OCI-LY7 (cell line): ENCODE results near the gene MAEL. TPM values are rescaled to one million over a fixed set of nuclear protein-coding genes. Genes with fewer than 3 reads are reported as not detected.

Experiments used
- BruUV-seq: library from RNA; stranded (reverse); fragments of 400-500 nt; replicated peaks from 2 replicates; lab custom pipeline; 2021; lab: Mats Ljungman, UMichigan
- CTCF ChIA-PET: fragments of 300-600 bp; sonication (Branson Sonifier 250); formaldehyde crosslinking; loops from one replicate; lab custom pipeline; 2022; ENCODE audit warnings: antibody characterized with exemption; ENCODE audit not compliant: unreplicated experiment; lab: Charles Lee
- POLR2A ChIA-PET: fragments of 300-600 bp; sonication (Branson Sonifier 250); formaldehyde crosslinking; loops from one replicate; lab custom pipeline; 2022; ENCODE audit warnings: antibody characterized with exemption; lab: Charles Lee
- DNase-seq: peaks from one replicate; pipeline ENCODE4 v3.0.0-alpha.2; 2015; ENCODE audit warnings: low spot score
- H2AFZ ChIP-seq: fragments of 200-600 bp; sonication (generic), shearing (Covaris generic); 2 replicates; pipeline ENCODE4 v1.6.1; 2014; ENCODE audit warnings: mild to moderate bottlenecking, antibody characterized with exemption, low read length, moderate library complexity
- H3K27ac ChIP-seq: fragments of 200-600 bp; sonication (generic); 2 replicates; pipeline ENCODE4 v1.5.1; 2014; ENCODE audit warnings: mixed run types, low read depth, mild to moderate bottlenecking, moderate library complexity, low read length, inconsistent platforms; ENCODE audit not compliant: poor library complexity, severe bottlenecking
- H3K36me3 ChIP-seq: fragments of 200-600 bp; sonication (generic); 2 replicates; pipeline ENCODE4 v1.6.1; 2014; ENCODE audit warnings: mild to moderate bottlenecking, antibody characterized with exemption, low read length, moderate library complexity, mixed read lengths; ENCODE audit not compliant: insufficient read depth
- H3K4me1 ChIP-seq: fragments of 200-600 bp; sonication (generic); 2 replicates; pipeline ENCODE4 v1.5.1; 2014; ENCODE audit warnings: mild to moderate bottlenecking, low read length; ENCODE audit not compliant: insufficient read depth, poor library complexity, severe bottlenecking
- H3K4me2 ChIP-seq: fragments of 200-600 bp; sonication (generic); 2 replicates; pipeline ENCODE4 v1.6.1; 2014; ENCODE audit warnings: mild to moderate bottlenecking, low read length
- H3K4me3 ChIP-seq: fragments of 200-600 bp; sonication (generic); 2 replicates; pipeline ENCODE4 v1.5.1; 2014; ENCODE audit warnings: mild to moderate bottlenecking, low read depth, low read length; ENCODE audit not compliant: poor library complexity, severe bottlenecking
- H3K79me2 ChIP-seq: fragments of 200-600 bp; sonication (generic); 2 replicates; pipeline ENCODE4 v1.6.1; 2016; ENCODE audit warnings: low read depth, mild to moderate bottlenecking, low read length, moderate library complexity, mixed read lengths; ENCODE audit not compliant: insufficient read depth
- H3K9me2 ChIP-seq: fragments of 200-600 bp; sonication (generic); 2 replicates; pipeline ENCODE4 v1.6.1; 2016; ENCODE audit warnings: mild to moderate bottlenecking, low read length, mixed read lengths; ENCODE audit not compliant: insufficient read depth
- H3K9me3 ChIP-seq: fragments of 200-600 bp; sonication (generic); 2 replicates; pipeline ENCODE4 v1.6.1; 2014; ENCODE audit warnings: mild to moderate bottlenecking, mixed run types, low read length, mixed read lengths
- H4K20me1 ChIP-seq: fragments of 200-600 bp; sonication (generic); 2 replicates; pipeline ENCODE4 v1.6.1; 2014; ENCODE audit warnings: mild to moderate bottlenecking, antibody characterized with exemption, low read length, moderate library complexity, mixed read lengths; ENCODE audit not compliant: insufficient read depth
- EZH2phosphoT487 ChIP-seq: fragments of 200-600 bp; sonication (generic); IDR thresholded peaks from 2 replicates; pipeline ENCODE4 v1.6.1; 2018; ENCODE audit warnings: low read depth, borderline replicate concordance, mild to moderate bottlenecking, mixed run types, antibody characterized with exemption, low read length, moderate library complexity, mixed read lengths
- intact Hi-C: fragments of 100-400 bp; cut with micrococcal nuclease; formaldehyde crosslinking; loops from one replicate; pipeline ENCODE4 v1.10.0; 2022; ENCODE audit not compliant: unreplicated experiment
- total RNA-seq, 2 experiments: library from RNA; depleted of rRNA in 1 of 2; stranded (reverse); fragments of >200 nt in 1 of 2; shearing (Covaris generic) in 1 of 2; gene quantifications; 2 replicates each; pipeline ENCODE4 v1.2.3, GENCODE V29; 2014 to 2022
- TF ChIP-seq, protein P1 (sequence below): fragments of 200-600 bp; sonication (generic); conservative IDR thresholded peaks from 2 replicates; pipeline ENCODE4 v1.5.1; 2014; ENCODE audit warnings: mild to moderate bottlenecking, antibody characterized with exemption, low read length, moderate library complexity, mixed read lengths

MAEL gene
- total RNA-seq, 2 experiments from 2014 or later, result not detected

DNA sequence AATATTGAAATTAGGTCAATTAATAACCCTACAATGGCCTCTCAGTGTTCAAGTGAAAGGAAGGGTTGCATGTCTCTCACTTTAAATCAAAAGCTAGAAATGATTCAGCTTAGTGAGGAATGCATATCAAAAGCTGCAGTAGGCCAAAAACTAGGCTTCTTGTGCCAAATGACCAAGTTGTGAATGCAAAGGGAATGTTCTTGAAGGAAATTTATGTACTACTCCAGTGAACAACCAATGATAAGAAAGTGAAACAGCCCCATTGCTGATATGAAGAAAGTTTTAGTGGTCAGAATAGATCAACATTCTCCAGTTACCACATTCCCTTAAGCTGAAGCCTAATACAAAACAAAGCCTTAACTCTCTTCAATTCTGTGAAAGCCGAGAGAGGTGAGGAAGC lies 10.0 kb downstream of the MAEL start:
- POLR2A ChIA-PET, result no interaction called here
- no peak for DNase-seq
- no peaks in the 10 kb centered on the region for H4K20me1 ChIP-seq
- H3K4me1 ChIP-seq, result no peaks in the 10 kb centered on the region
- no peak for TF ChIP-seq EZH2phosphoT487
- TF ChIP-seq, protein P1, sequence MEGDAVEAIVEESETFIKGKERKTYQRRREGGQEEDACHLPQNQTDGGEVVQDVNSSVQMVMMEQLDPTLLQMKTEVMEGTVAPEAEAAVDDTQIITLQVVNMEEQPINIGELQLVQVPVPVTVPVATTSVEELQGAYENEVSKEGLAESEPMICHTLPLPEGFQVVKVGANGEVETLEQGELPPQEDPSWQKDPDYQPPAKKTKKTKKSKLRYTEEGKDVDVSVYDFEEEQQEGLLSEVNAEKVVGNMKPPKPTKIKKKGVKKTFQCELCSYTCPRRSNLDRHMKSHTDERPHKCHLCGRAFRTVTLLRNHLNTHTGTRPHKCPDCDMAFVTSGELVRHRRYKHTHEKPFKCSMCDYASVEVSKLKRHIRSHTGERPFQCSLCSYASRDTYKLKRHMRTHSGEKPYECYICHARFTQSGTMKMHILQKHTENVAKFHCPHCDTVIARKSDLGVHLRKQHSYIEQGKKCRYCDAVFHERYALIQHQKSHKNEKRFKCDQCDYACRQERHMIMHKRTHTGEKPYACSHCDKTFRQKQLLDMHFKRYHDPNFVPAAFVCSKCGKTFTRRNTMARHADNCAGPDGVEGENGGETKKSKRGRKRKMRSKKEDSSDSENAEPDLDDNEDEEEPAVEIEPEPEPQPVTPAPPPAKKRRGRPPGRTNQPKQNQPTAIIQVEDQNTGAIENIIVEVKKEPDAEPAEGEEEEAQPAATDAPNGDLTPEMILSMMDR, result no peak
- H2AFZ ChIP-seq, result no peak overlapping the region
- no peaks in the 10 kb centered on the region for H3K9me3 ChIP-seq
- no TSS peak for BruUV-seq
- no peaks in the 10 kb centered on the region for H3K9me2 ChIP-seq
- no peak overlapping the region for H3K4me3 ChIP-seq
- CTCF ChIA-PET, result no interaction called here
- no peak overlapping the region for H3K27ac ChIP-seq
- H3K36me3 ChIP-seq, result no peaks in the 10 kb centered on the region
- no peak overlapping the region for H3K4me2 ChIP-seq
- intact Hi-C loops, result no loop called here
- H3K79me2 ChIP-seq, result no peaks in the 10 kb centered on the region

DNA sequence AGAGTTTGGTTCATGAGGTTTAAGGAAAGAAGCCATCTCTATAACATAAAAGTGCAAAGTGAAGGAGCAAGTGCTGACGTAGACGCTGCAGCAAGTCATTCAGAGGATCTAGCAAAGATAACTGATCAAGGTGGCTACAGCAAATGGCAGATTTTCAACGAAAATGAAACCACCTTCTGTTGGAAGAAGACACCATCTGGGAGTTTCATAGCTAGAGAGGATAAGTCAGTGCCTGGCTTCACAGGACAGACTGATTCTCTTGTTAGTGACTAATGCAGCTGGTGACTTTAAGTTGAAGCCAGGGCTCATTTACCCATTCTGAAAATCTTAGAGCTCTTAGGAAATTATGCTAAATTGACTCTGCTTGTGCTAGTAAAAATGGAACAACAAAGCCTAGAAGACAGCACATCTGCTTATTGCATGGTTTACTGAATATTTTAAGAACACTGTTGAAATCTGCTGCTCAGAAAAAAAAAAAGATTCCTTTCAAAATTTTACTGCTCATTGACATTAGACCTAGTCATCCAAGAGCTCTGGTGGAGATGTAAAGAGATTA lies 10.5 kb downstream of the MAEL start:
- Histone ChIP-seq H2AFZ (no peak overlapping the region), H3K4me2 (no peak overlapping the region), H3K9me3 (no peaks in the 10 kb centered on the region), H3K79me2 (no peaks in the 10 kb centered on the region), H4K20me1 (no peaks in the 10 kb centered on the region), H3K9me2 (no peaks in the 10 kb centered on the region), H3K4me1 (no peaks in the 10 kb centered on the region), H3K36me3 (no peaks in the 10 kb centered on the region), H3K4me3 (no peak overlapping the region), H3K27ac (no peak overlapping the region)
- ChIA-PET CTCF (no interaction called here), POLR2A (interaction anchor here (1.0 kb wide), 1 partner anchor 20 kb away, joined by 3 read pairs; no protein-coding TSS in a partner anchor)
- intact Hi-C loops, result no loop called here
- BruUV-seq, result no TSS peak
- no peak for TF ChIP-seq EZH2phosphoT487
- TF ChIP-seq, protein P1, result no peak
- DNase-seq, result no peak

DNA sequence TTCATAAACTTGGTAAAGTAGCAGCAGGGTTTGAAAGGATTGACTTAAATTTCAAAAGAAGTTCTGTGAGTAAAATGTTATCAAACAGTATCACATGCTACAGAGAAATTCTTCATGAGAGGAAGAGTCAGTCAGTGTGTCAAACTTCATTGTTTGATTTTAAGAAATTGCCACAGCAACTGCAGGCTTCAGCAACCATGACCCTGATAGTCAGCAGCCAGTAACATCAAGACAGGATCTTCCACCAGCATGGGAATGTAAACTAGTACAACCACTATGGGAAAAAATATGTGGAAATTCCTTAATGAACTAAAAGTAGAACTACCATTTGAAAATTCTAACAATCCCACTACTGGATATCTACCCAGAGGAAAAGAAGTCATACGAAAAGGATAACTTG lies 11.5 kb downstream of the MAEL start:
- CTCF ChIA-PET, result no interaction called here
- no peaks in the 10 kb centered on the region for H3K79me2 ChIP-seq
- no peaks in the 10 kb centered on the region for H3K9me3 ChIP-seq
- no TSS peak for BruUV-seq
- no peak overlapping the region for H3K27ac ChIP-seq
- H2AFZ ChIP-seq, result no peak overlapping the region
- H3K4me2 ChIP-seq, result no peak overlapping the region
- H4K20me1 ChIP-seq, result no peaks in the 10 kb centered on the region
- DNase-seq, result no peak
- POLR2A ChIA-PET, result no interaction called here
- no peaks in the 10 kb centered on the region for H3K36me3 ChIP-seq
- no peak overlapping the region for H3K4me3 ChIP-seq
- TF ChIP-seq, protein P1, result no peak
- TF ChIP-seq EZH2phosphoT487, result no peak
- H3K9me2 ChIP-seq, result no peaks in the 10 kb centered on the region
- intact Hi-C loops, result no loop called here
- no peaks in the 10 kb centered on the region for H3K4me1 ChIP-seq
